Measurements from ENCODE around the gene APH1A. TPM values are rescaled to one million over a fixed set of nuclear protein-coding genes. Genes with fewer than 3 reads are reported as not detected.
A peak's percentile ranks its signal among the peaks of the same experiment; 100 is the strongest.

The APH1A gene
- total RNA-seq, 2 experiments from 2014 or later = 62.4 to 89.3 TPM

DNA sequence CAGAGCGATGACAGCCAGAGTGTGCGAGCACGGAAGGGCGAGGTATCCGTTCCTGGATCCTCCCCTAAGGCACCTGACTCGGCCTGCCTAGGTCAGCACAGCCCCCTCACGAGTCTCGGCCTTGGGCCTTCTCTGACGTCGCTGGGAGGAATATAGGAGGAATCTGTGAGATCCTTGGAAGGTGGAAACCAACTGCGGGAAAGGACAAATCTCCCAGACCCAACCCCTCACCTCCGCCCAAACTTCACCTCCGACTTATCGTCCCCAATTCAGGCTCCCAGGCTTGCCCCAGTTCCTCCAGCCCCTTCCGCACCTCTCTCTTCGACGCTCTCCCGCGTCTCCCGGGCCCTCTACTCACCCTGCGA is 494 bp downstream of the APH1A start:
- CTCF ChIA-PET = interaction anchor here (1.0 to 3.5 kb wide), 2 partner anchors 13 kb away, joined by 4 to 21 read pairs; no protein-coding TSS in a partner anchor
- DNase-seq = peak; percentile 62
- POLR2A ChIA-PET = interaction anchor here (1.0 kb wide), 1 partner anchor 54 kb away, joined by 3 read pairs; no protein-coding TSS in a partner anchor

DNA sequence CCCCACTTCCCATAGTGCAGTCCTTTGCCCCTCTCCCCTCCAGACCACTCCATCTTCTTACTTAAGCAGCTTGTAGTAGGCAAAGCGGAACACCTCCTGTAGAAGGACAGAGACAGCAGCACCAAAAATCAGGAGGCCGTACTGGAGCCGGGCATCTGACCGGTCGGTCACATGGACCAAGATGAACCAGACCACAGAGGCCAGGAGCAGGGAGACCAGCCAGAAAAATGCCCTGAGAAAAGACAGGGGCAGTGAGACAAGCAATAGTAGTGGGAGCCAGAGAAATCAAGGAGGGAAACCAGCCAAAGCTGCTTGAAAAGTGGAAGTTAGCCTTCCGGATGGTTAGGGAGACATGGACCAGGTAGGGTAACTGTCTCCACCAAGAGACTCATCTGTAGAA is 920 bp downstream of the APH1A start:
- peak overlapping the region; percentile 89 for H3K4me3 Mint-ChIP-seq
- intact Hi-C loops (cut with DNase I, micrococcal nuclease) = no loop called here
- H3K36me3 Mint-ChIP-seq (ENCODE audit: low read depth) = peaks cover 33% of the 10 kb centered on the region
- DNase-seq (no peak), ATAC-seq (no peak)
- no peaks in the 10 kb centered on the region for H3K27me3 Mint-ChIP-seq
- ChIA-PET POLR2A (no interaction called here), CTCF (no interaction called here)
- H3K9me3 Mint-ChIP-seq (ENCODE audit: low read depth) = no peaks in the 10 kb centered on the region
- H3K4me1 Mint-ChIP-seq = peaks cover 25% of the 10 kb centered on the region
- peak overlapping the region; percentile 98 for H3K27ac Mint-ChIP-seq

More for the DNA sequence above, 494 bp downstream of the APH1A start:
- intact Hi-C loops (cut with DNase I, micrococcal nuclease) = no loop called here
- no peaks in the 10 kb centered on the region for H3K9me3 Mint-ChIP-seq (ENCODE audit: low read depth)
- peak overlapping the region; percentile 98 for H3K27ac Mint-ChIP-seq
- H3K4me1 Mint-ChIP-seq = peaks cover 25% of the 10 kb centered on the region
- no peaks in the 10 kb centered on the region for H3K27me3 Mint-ChIP-seq
- peak overlapping the region; percentile 89 for H3K4me3 Mint-ChIP-seq
- H3K36me3 Mint-ChIP-seq (ENCODE audit: low read depth) = peaks cover 33% of the 10 kb centered on the region
- peak; percentile 41 for ATAC-seq

DNA sequence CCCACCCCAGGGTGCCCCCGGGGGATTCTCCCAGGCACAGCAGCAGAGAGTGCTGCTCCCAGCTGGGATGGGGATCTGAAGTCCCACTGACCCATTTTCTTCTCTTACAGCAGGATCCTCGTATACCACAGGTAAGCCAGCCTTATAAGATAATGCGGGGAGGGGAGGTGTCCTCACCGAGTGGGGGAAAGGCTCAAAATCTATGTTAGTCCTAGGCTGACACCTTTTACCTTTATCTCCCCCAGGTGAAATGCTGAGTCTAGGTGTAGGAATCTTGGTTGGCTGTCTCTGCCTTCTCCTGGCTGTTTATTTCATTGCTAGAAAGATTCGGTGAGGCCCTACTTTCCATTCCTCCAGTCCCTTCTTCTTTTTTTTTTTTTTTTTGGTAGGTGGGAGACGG is 5.3 kb downstream of the APH1A start:
- CTCF ChIA-PET = interaction anchor here (1.1 kb wide), 1 partner anchor 61 kb away, joined by 4 read pairs; no protein-coding TSS in a partner anchor
- H3K36me3 Mint-ChIP-seq (ENCODE audit: low read depth) = peaks cover 31% of the 10 kb centered on the region
- POLR2A ChIA-PET = interaction anchor here (0.7 kb wide), 1 partner anchor 49 kb away, joined by 3 read pairs; no protein-coding TSS in a partner anchor

DNA sequence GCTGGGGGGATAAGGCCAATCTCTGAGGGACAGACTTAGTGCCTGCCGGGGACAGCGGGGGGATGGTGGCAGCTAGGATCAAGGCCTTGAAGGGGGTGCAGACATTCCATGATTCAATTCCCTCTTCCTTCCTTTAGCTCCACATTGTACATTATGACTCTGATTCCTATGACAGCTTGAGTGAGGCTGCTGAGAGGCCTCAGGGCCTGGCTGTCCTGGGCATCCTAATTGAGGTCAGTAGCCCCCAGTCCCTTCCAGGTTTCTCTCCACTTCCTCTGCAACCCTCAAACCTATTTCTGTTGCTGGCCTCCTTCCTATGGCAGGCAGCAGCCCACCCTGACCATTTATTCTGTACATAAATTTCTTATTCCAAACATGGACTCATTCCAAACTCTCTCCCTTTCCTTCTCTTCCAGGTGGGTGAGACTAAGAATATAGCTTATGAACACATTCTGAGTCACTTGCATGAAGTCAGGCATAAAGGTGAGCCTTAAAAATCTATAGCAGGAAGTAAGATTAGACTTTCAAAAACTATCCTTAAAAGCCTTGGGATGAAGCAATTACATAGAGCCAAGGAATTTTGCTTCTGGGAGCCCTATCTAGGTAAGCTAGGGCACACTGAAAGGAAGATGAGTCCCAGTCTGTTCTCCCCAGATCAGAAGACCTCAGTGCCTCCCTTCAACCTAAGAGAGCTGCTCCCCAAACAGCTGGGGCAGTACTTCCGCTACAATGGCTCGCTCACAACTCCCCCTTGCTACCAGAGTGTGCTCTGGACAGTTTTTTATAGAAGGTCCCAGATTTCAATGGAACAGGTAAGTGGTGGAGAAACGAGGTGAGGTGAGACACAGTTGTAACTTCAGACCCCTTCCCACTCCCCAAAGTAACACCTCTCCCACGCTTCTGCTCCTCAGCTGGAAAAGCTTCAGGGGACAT is 6.2 kb downstream of the APH1A start:
- no peak overlapping the region for H3K4me3 Mint-ChIP-seq
- intact Hi-C loops (cut with DNase I, micrococcal nuclease) = no loop called here
- ChIA-PET POLR2A (no interaction called here), CTCF (interaction anchor here (0.5 to 1.3 kb wide), 3 partner anchors 10 to 151 kb away, joined by 4 read pairs; partner anchors contain the start of gene C1orf54)
- no peak for DNase-seq
- no peaks in the 10 kb centered on the region for H3K9me3 Mint-ChIP-seq (ENCODE audit: low read depth)
- H3K27ac Mint-ChIP-seq = no peak overlapping the region
- peaks cover 10% of the 10 kb centered on the region for H3K27me3 Mint-ChIP-seq
- H3K36me3 Mint-ChIP-seq (ENCODE audit: low read depth) = peaks cover 23% of the 10 kb centered on the region
- peaks cover 11% of the 10 kb centered on the region for H3K4me1 Mint-ChIP-seq
- ATAC-seq = no peak

More for the DNA sequence above, 5.3 kb downstream of the APH1A start:
- intact Hi-C loops (cut with DNase I, micrococcal nuclease) = no loop called here
- Mint-ChIP-seq H3K9me3 (ENCODE audit: low read depth) (no peaks in the 10 kb centered on the region), H3K27ac (no peak overlapping the region), H3K4me3 (no peak overlapping the region), H3K27me3 (peaks cover 4% of the 10 kb centered on the region), H3K4me1 (peaks cover 16% of the 10 kb centered on the region)
- DNase-seq (no peak), ATAC-seq (no peak)

DNA sequence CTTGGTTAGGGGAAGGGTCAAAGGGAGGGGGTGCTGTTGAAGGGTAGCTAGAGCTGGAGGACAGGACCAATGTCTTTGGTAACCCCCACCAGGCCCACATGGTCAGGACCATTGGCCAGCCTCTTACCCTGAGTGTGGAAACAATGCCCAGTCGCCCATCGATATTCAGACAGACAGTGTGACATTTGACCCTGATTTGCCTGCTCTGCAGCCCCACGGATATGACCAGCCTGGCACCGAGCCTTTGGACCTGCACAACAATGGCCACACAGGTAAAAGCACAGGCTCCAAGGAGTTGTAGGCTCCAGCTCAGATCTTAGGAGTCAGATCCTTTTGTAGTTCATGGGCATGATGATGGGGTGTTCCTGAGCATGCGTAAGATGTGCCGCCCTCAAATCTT is 7.4 kb downstream of the APH1A start:
- H3K36me3 Mint-ChIP-seq (ENCODE audit: low read depth) = peaks cover 12% of the 10 kb centered on the region
- peaks cover 22% of the 10 kb centered on the region for H3K27me3 Mint-ChIP-seq
- ChIA-PET POLR2A (no interaction called here), CTCF (interaction anchor here (1.0 kb wide), 1 partner anchor 266 kb away, joined by 3 read pairs; no protein-coding TSS in a partner anchor)
- H3K9me3 Mint-ChIP-seq (ENCODE audit: low read depth) = no peaks in the 10 kb centered on the region
- intact Hi-C loops (cut with DNase I, micrococcal nuclease) = no loop called here
- no peak overlapping the region for H3K4me3 Mint-ChIP-seq
- H3K27ac Mint-ChIP-seq = no peak overlapping the region
- H3K4me1 Mint-ChIP-seq = peaks cover 3% of the 10 kb centered on the region
- ATAC-seq (no peak), DNase-seq (no peak)

DNA sequence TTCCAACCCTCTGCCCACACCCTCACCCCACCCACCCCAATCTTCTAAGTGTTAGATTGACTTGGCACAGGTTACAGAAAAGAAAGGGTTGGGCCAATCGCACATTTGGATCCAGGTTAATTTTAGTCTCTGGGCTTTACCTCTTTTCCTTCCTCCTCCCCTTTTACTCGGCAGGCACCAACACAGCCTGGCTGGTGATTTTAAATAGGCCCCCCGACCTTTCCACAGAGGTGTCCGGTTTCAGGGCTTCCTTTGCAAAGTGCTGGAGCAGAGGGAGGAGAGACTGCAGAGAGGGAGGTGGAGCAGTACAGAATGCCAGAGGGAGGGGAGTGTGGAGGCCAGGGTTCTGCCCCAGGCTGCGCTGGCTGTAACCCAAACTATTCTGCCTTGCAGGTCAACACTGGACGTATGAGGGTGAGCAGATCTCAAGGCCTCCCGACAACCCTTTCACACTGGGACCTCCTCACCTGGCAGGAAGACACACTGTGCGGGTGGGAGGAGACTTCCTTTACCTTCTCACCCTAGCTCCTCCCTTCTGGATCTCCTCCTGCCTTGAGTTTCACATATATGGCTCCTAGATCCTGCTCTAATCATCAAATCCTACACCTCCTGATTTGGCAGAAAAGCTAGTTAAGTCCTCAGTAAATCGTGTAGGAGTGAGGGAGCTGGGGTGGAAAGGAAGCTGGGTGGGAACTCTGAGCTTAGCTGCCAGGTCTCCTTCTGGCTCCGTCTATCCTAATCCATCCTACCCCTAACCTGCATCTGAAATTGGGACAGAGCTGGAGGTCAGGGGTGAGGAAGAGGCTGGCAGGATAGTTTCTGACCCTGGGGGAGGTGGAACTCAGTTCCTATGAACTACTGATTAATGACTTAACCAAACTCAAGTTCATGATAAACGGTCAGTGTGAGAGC is 8.8 kb downstream of the APH1A start:
- Mint-ChIP-seq H3K27ac (no peak overlapping the region), H3K4me3 (no peak overlapping the region), H3K9me3 (ENCODE audit: low read depth) (no peaks in the 10 kb centered on the region), H3K27me3 (peaks cover 26% of the 10 kb centered on the region), H3K4me1 (peaks cover 11% of the 10 kb centered on the region), H3K36me3 (ENCODE audit: low read depth) (peaks cover 2% of the 10 kb centered on the region)
- intact Hi-C loops (cut with DNase I, micrococcal nuclease) = loop anchor here (5.0 to 10.0 kb wide), 6 partner anchors 62 to 737 kb away; partner anchors contain the start of genes PRPF3 (in 1 of the 2) and TARS2 (in 1 of the 2)
- DNase-seq = no peak
- ChIA-PET CTCF (interaction anchor here (1.1 to 2.1 kb wide), 2 partner anchors 9 to 20 kb away, joined by 3 to 5 read pairs; no protein-coding TSS in a partner anchor), POLR2A (no interaction called here)
- ATAC-seq = no peak

DNA sequence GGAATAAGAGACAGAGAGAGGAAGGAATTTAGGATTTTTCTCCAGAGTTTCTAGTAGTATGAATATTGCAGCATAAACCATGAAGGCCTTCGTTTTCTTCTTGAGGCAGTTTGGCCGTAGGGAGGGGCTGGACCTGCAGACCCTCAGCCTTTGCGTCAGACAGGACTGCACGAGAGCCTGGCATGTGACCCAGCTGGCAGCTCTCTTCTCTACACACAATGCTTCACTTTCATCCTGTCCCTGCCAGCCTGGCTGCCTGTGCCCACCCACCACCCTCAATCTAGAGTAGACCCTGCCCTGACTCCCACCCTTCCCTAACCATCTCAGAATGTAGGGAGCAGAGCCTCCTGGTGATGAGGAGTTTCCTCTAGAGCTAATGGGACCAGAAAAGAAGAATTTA is 9.6 kb downstream of the APH1A start:
- Mint-ChIP-seq H3K4me1 (peaks cover 11% of the 10 kb centered on the region), H3K9me3 (ENCODE audit: low read depth) (no peaks in the 10 kb centered on the region), H3K36me3 (ENCODE audit: low read depth) (no peaks in the 10 kb centered on the region), H3K27me3 (peaks cover 26% of the 10 kb centered on the region), H3K4me3 (no peak overlapping the region), H3K27ac (no peak overlapping the region)
- POLR2A ChIA-PET = no interaction called here
- ATAC-seq (no peak), DNase-seq (no peak)
- CTCF ChIA-PET = interaction anchor here (0.6 to 2.1 kb wide), 4 partner anchors 8 to 27 kb away, joined by 3 to 5 read pairs (median 4); no protein-coding TSS in a partner anchor
- intact Hi-C loops (cut with DNase I, micrococcal nuclease) = loop anchor here (5.0 to 10.0 kb wide), 6 partner anchors 63 to 738 kb away; partner anchors contain the start of genes PRPF3 (in 1 of the 2) and TARS2 (in 1 of the 2)

DNA sequence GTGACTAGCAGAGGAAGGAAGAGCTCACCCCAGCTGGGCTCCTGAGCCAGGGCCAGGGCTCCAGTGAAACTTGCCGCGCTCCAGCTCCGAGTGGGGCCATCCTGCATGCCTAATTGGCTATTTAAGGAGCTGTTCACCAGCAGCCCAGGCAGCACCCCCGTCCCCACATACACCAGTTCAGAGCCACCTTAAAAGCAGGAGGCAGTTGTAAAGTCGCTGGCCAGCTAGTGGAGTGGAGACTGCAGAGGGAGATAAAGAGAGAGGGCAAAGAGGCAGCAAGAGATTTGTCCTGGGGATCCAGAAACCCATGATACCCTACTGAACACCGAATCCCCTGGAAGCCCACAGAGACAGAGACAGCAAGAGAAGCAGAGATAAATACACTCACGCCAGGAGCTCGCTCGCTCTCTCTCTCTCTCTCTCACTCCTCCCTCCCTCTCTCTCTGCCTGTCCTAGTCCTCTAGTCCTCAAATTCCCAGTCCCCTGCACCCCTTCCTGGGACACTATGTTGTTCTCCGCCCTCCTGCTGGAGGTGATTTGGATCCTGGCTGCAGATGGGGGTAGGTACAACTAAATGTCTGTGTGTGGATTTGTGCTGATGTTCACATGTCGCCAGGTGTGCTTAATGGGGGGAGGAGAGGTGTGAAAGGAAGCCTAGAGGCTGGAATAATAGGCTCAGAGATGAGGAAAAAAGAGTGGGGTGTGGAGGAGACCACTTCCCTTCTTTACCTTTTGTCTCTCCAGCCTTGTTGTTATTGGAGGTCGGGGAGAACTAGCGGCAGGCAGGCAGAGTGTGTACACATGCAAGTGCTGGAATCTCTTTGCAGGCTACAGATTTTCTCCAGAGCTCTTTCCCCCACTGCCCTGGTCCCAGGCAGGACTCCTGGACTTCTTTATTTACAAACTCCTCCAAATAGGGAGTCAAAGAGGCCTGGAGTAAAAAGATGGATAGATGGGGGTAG is 10.9 kb downstream of the APH1A start, which contains the start of gene CA14:
Gene CA14 (plus strand): TSS at position 151 of the 962 bp plus-strand sequence. CDS start 355 bp downstream, at position 506.
- ChIA-PET POLR2A (no interaction called here), CTCF (interaction anchor here (0.6 to 3.7 kb wide), 5 partner anchors 22 to 304 kb away, joined by 3 to 20 read pairs (median 4); partner anchors contain the start of gene FALEC)
- intact Hi-C loops (cut with DNase I, micrococcal nuclease) = loop anchor here (2.0 to 10.0 kb wide), 7 partner anchors 63 to 739 kb away; partner anchors contain the start of genes PRPF3 (in 2 of the 2) and TARS2 (in 1 of the 2)
- H3K9me3 Mint-ChIP-seq (ENCODE audit: low read depth) = no peaks in the 10 kb centered on the region
- H3K36me3 Mint-ChIP-seq (ENCODE audit: low read depth) = no peaks in the 10 kb centered on the region
- DNase-seq = no peak
- no peak for ATAC-seq
- H3K27me3 Mint-ChIP-seq = peaks cover 28% of the 10 kb centered on the region
- H3K4me1 Mint-ChIP-seq = peaks cover 11% of the 10 kb centered on the region
- no peak within 1 kb of the TSS for H3K27ac Mint-ChIP-seq
- H3K4me3 Mint-ChIP-seq = no peak within 1 kb of the TSS

DNA sequence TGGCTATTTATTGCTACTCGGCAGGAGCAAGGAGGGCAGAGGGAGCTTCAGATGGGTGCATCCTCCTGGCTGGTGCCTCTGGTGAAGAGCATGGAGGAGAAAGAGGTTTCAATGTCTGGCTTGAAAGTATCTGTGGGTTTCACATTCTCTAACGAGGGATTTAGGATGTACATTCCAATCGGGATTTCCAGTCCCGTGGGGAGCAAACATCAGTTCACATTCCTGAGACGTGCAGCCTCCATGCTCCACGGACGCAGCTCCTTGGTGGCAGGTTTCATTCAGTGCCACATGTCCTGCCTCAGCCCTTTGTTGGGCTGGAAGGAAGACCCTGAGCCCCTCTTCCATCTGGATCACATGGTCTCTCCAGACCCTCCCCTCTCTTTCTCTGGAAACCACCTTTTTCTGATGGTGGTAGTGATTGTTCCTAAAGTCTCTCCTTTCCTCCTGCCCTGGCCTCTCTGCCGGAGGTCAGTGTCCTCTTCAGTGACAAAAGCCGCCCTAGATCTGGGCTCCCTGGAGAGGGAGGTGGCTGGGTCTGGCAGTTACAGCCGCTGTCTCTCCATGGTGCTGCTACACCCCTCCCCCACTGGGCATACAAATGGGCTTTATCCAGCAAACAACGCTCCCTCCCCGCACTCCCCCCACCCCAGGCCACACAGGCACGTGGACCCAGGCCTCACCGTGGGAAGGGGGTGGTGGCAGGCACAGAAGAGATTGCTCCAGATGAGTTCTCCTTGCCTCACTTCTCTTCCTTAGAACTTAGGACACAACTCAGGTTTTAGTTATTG is 12.1 kb downstream of the APH1A start:
- CTCF ChIA-PET = interaction anchor here (0.7 to 3.7 kb wide), 30 partner anchors 8 to 749 kb away, joined by 3 to 23 read pairs (median 4); partner anchors contain the start of genes APH1A, C1orf54, FALEC and PRPF3
- intact Hi-C loops (cut with DNase I, micrococcal nuclease) = loop anchor here (1.0 to 10.0 kb wide), 9 partner anchors 13 to 741 kb away; partner anchors contain the start of genes PRPF3 (in 2 of the 2), APH1A (in 1 of the 2) and TARS2 (in 1 of the 2)
- peaks cover 28% of the 10 kb centered on the region for H3K27me3 Mint-ChIP-seq
- H3K9me3 Mint-ChIP-seq (ENCODE audit: low read depth) = no peaks in the 10 kb centered on the region
- peaks cover 11% of the 10 kb centered on the region for H3K4me1 Mint-ChIP-seq
- ATAC-seq (no peak), DNase-seq (no peak)
- POLR2A ChIA-PET = interaction anchor here (1.0 to 1.5 kb wide), 4 partner anchors 17 to 107 kb away, joined by 3 to 8 read pairs (median 4); partner anchors contain the start of genes ANP32E, PRPF3 and RPRD2
- H3K27ac Mint-ChIP-seq = no peak overlapping the region
- no peaks in the 10 kb centered on the region for H3K36me3 Mint-ChIP-seq (ENCODE audit: low read depth)
- no peak overlapping the region for H3K4me3 Mint-ChIP-seq

All from activated CD4-positive, alpha-beta T cell treated with anti-CD3 and anti-CD28 coated beads for 36 hours (primary cell).